Right lobe of liver (tissue), 6 donors: ENCODE results near the gene CDH26. TPM values are rescaled to one million over a fixed set of nuclear protein-coding genes. Genes with fewer than 3 reads are reported as not detected.

Experiments used
- ATAC-seq, 4 donors: fragments of 200-7000 bp; cut with Tn5 transposase; one replicate each; pipeline ENCODE4 v1.9.1; 2020; ENCODE audit warnings: mild to moderate bottlenecking in 4 of 4, moderate library complexity in 4 of 4
- DNase-seq, 3 donors: peaks; one replicate each; pipeline ENCODE4 v3.0.0-alpha.2; 2020
- H3K27ac ChIP-seq, 3 donors: fragments of 200-600 bp; one replicate each; pipeline ENCODE4 v1.8.0; 2022
- H3K27me3 ChIP-seq, 2 donors: fragments of 200-600 bp; one replicate each; pipeline ENCODE4 v1.8.0; 2022
- H3K36me3 ChIP-seq, 4 donors: fragments of 200-600 bp; sonication (generic) in 1 of 4; one replicate each; pipeline versions ENCODE4 v1.5.1 to v1.8.0; 2017 to 2022; ENCODE audit warnings: control low read depth in 1 of 4
- H3K4me1 ChIP-seq, 4 donors: fragments of 200-600 bp; sonication (generic) in 1 of 4; one replicate each; pipeline versions ENCODE4 v1.5.1 to v1.8.0; 2017 to 2022; ENCODE audit warnings: control low read depth in 1 of 4
- H3K4me3 ChIP-seq, 3 donors: fragments of 200-600 bp; one replicate each; pipeline ENCODE4 v1.8.0; 2022
- H3K9me3 ChIP-seq, 4 donors: fragments of 200-600 bp; sonication (generic) in 1 of 4; one replicate each; pipeline versions ENCODE4 v1.5.1 to v1.8.0; 2017 to 2022; ENCODE audit warnings: control low read depth in 1 of 4
- CTCF ChIP-seq, 4 donors: fragments of 200-600 bp in 3 of 4; fragments of 450-650 bp in 1 of 4; IDR thresholded peaks; one replicate each; pipeline versions ENCODE4 v1.5.1 to v1.8.0; 2016 to 2022; ENCODE audit warnings: antibody characterized with exemption in 4 of 4, mild to moderate bottlenecking in 2 of 4
- POLR2A ChIP-seq: fragments of 450-650 bp; IDR thresholded peaks from one replicate; pipeline ENCODE4 v1.6.1; 2017; ENCODE audit warnings: antibody characterized with exemption, mild to moderate bottlenecking
- WGBS: methylation state at CpG from one replicate; pipeline ENCODE4 v1.1.6; 2018; ENCODE audit warnings: low coverage, low lambda C conversion rate; ENCODE audit not compliant: insufficient coverage; ENCODE audit errors: missing lambda C conversion rate; 5-methylcytosine and 5-hydroxymethylcytosine counted together
- intact Hi-C, 2 donors: fragments of 100-400 bp; cut with DNase I; formaldehyde crosslinking; loops; one replicate each; pipeline versions ENCODE4 v1.11.2 to v1.14.1; 2022
- total RNA-seq, 6 experiments: library from RNA; depleted of rRNA in 2 of 6; stranded (reverse); fragments of >200 nt in 2 of 6; fragmentation: NEBNext Ultra II Directional in 3 of 6; extraction: Animal tissue kit (Norgen Biotek cat#: 25700) in 3 of 6; gene quantifications; one replicate each; pipeline versions ENCODE4 v1.1.0 to v1.2.4, GENCODE V29; 2016 to 2023
- donor health status: DM: no; HTN: yes; CAD: no.
- donor health status: DM: no; HTN: no; CAD: no.
- donor health status: DM: no; HTN: no; CAD: no.
- donor health status: DM: no; HTN: yes; CAD: no.
- donor health status: DM: no; HTN: yes; CAD: no.

Gene CDH26
- total RNA-seq, 6 experiments from 2014 or later, result 0.07 to 0.25 (median 0.12) TPM; not detected in 1

GRCh38 chr20:60031107-60031506 is 72.9 kb downstream of the CDH26 start:
- WGBS, result 82% methylated on average over 7 of the region's 9 CpGs
- ATAC-seq, result no peak
- Histone ChIP-seq H3K9me3 (no peaks in the 10 kb centered on the region), H3K36me3 (no peaks in the 10 kb centered on the region), H3K27ac (no peak overlapping the region), H3K27me3 (no peaks in the 10 kb centered on the region), H3K4me3 (no peak overlapping the region), H3K4me1 (peaks cover 0 to 12% (median 3%) of the 10 kb centered on the region in 4 donors)
- DNase-seq, result no peak
- no peak for TF ChIP-seq POLR2A
- TF ChIP-seq CTCF (IDR thresholded peaks at IDR 0.05), result no peak
- intact Hi-C loops, result no loop called here

- ATAC-seq, result peak; percentile 67 to 85 (median 83)
- Histone ChIP-seq H3K27me3 (no peaks in the 10 kb centered on the region), H3K36me3 (no peaks in the 10 kb centered on the region), H3K4me1 (peaks cover 0 to 12% (median 3%) of the 10 kb centered on the region in 4 donors), H3K4me3 (no peak overlapping the region), H3K9me3 (no peaks in the 10 kb centered on the region), H3K27ac (no peak overlapping the region)
- WGBS, result 38% methylated on average over 4 of the region's 9 CpGs
- no peak for TF ChIP-seq CTCF (IDR thresholded peaks at IDR 0.05)
- TF ChIP-seq POLR2A, result no peak
- no peak for DNase-seq
- intact Hi-C loops, result no loop called here
These were observed 76.2 kb downstream of the CDH26 start for GRCh38 chr20:60034231-60035110.

GRCh38 chr20:60035486-60035885 is 77.3 kb downstream of the CDH26 start:
- TF ChIP-seq POLR2A (no peak), CTCF (IDR thresholded peaks at IDR 0.05) (no peak)
- H3K36me3 ChIP-seq, result no peaks in the 10 kb centered on the region
- peaks cover 0 to 12% (median 3%) of the 10 kb centered on the region in 4 donors for H3K4me1 ChIP-seq
- DNase-seq (no peak), ATAC-seq (no peak)
- 79% methylated on average over 6 of the region's 6 CpGs for WGBS
- no peak overlapping the region for H3K4me3 ChIP-seq
- H3K27me3 ChIP-seq, result no peaks in the 10 kb centered on the region
- intact Hi-C loops, result no loop called here
- no peaks in the 10 kb centered on the region for H3K9me3 ChIP-seq
- no peak overlapping the region for H3K27ac ChIP-seq

GRCh38 chr20:60036346-60036745 is 78.1 kb downstream of the CDH26 start:
- no peak overlapping the region for H3K4me3 ChIP-seq
- ATAC-seq, result no peak
- no peaks in the 10 kb centered on the region for H3K9me3 ChIP-seq
- peaks cover 0 to 12% (median 3%) of the 10 kb centered on the region in 4 donors for H3K4me1 ChIP-seq
- no peak for TF ChIP-seq CTCF (IDR thresholded peaks at IDR 0.05)
- no peak for TF ChIP-seq POLR2A
- intact Hi-C loops, result no loop called here
- no peak overlapping the region for H3K27ac ChIP-seq
- no peaks in the 10 kb centered on the region for H3K27me3 ChIP-seq
- no peaks in the 10 kb centered on the region for H3K36me3 ChIP-seq
- WGBS, result 87% methylated on average over 4 of the region's 4 CpGs
- DNase-seq, result no peak
